NCI-H1417 (cell line): ENCODE measurements around the gene TRPM7.
"Not testable (repeated sequence)": the region's sequence is repeated elsewhere in the genome, so short reads cannot be mapped to it uniquely, and the experiment has no call there.

Experiments used
- DNase-seq, 3 experiments: peaks; one replicate each; lab custom pipeline; 2025; lab: John Stamatoyannopoulos, UW

Gene TRPM7

GRCh38 chr15:50655555-50655954, 31.0 kb downstream of the TRPM7 start:
- no peak for DNase-seq

DNA sequence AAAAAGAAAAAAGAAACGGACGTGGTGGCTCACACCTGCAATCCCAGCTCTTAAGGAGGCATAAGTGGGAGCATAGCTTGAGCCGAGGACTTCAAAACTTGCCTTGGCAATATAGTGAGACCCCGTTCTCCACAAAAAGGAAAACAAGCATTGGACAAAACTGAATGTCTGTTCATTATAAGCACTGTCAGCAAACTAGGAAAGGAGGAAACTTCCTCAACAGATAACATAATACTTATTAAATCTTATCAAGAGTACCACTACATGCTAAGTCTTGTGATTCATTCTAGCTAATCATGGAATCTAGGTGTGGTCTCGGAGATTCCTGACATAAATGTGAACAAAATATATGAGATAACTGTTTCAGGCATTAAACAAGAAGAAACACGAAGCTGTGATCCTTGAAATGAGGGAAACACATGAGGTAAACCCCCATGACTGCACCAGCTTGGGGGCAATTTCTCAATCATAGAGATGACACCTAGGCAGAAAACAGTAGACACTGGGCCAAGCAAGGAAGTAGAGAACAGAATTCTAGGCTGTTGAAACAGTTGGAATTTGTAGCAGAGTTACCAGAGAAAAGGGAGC, 33.3 kb downstream of the TRPM7 start:
- no peak for DNase-seq

GRCh38 chr15:50652671-50653070, 33.9 kb downstream of the TRPM7 start:
- DNase-seq = no peak

GRCh38 chr15:50641318-50641717, 45.3 kb downstream of the TRPM7 start:
- no peak for DNase-seq

DNA sequence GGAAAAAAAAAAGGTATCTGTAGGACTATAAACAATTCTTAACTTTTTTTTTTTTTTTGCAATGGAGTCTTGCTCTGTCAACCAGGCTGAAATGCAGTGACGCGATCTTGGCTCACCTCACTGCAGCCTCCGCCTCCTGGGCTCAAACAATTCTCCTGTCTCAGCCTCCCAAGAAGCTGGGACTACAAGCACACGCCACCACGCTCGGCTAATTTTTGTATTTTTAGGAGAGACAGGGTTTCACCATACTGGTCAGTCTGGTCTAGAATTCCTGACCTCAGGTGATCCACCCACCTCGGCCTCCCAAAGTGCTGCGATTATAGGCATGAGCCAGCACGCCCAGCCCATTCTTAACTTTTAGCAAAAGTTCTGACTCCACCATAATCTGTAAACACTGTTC, 50.5 kb downstream of the TRPM7 start:
- DNase-seq = no peak

- no peak for DNase-seq
Observed at GRCh38 chr15:50633653-50634052, 52.9 kb downstream of the TRPM7 start.

GRCh38 chr15:50628421-50628820, 58.2 kb downstream of the TRPM7 start:
- no peak for DNase-seq

- no peak for DNase-seq
Observed at GRCh38 chr15:50627351-50628055, 59.1 kb downstream of the TRPM7 start.

- DNase-seq = no peak
Observed at GRCh38 chr15:50624616-50625168, 61.9 kb downstream of the TRPM7 start.

GRCh38 chr15:50622361-50622943, 64.1 kb downstream of the TRPM7 start:
- DNase-seq = not testable (repeated sequence)

DNA sequence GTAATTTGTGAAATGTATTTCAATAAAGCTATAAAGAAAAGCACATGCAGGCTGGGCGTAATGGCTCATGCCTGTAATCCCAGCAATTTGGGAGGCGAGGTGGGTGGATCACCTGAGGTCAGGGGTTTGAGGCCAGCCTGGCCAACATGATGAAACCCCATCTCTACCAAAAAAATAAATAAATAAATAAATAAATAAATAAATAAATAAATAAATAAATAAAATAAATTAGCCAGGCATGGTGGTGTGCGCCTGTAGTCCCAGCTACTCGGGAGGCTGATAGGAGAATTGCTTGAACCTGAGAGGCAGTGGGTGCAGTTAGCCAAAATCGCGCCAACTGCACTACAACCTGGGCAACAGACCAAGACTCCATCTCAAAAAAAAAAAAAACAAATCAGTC, 69.6 kb downstream of the TRPM7 start:
- DNase-seq = not testable (repeated sequence)

DNA sequence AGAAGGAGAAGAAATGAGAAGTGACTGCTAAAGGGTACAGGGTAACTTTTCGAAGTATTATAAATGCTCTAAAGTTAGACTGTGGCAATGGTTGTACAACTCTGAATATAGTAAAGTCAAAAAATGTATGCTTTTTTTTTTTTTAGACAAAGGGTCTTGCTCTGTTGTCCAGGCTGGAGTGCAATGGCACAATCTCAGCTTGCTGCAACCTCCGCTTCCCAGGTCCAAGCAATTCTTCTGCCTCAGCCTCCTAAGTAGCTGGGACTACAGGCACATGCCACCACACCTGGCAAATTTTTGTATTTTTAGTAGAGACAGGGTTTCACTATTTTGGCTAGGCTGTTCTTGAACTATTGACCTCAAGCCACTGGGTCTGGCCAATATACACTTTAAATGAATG, 70.0 kb downstream of the TRPM7 start:
- not testable (repeated sequence) for DNase-seq

GRCh38 chr15:50613600-50613999, 73.0 kb downstream of the TRPM7 start:
- DNase-seq = no peak

DNA sequence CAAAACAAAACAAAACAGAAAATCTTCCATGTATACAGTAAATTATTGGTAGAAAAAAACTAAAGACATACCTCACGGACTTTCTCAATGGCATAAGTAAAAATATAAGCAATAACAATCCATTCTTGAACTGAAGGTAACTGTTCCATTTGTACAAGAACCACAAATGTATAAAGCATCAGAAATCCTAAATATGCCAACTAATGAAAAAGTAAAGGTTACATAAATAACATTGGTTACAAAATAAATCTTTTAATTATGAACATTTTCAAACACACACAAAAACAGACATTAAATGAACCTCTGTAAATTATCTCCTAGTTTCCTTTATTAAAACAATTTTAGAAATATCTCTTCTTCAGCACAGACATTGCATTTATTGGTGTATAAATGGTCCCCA, 79.5 kb downstream of the TRPM7 start:
- DNase-seq = no peak

- DNase-seq = no peak
Observed at GRCh38 chr15:50605462-50605861, 81.1 kb downstream of the TRPM7 start.

DNA sequence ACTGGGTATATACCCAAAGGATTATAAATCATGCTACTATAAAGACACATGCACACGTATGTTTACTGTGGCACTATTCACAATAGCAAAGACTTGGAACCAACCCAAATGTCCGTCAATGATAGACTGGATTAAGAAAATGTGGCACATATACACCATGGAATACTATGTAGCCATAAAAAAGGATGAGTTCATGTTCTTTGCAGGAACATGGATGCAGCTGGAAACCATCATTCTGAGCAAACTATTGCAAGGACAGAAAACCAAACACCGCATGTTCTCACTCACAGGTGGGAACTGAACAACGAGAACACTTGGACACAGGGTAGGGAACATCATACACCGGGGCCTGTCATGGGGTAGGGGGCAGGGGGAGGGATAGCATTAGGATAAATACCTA, 84.6 kb downstream of the TRPM7 start:
- not testable (repeated sequence) for DNase-seq

DNA sequence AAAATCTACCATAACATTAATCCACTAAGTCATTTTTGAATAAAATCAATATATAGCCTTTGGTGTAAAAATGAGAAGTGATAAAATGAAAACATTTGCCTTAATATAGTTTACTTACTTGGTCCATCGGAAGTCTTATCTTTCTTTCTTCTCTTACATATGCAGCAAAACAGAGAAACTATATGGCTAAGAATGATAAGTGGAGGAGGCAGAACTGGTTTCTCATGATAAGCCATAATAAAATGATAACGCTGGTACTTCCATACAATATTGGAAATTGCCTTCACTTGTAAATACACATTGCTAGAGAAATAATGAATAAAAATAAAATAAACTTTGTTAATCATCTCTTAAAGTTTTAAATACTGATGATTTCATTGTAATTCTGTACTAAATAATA, 92.3 kb downstream of the TRPM7 start:
- DNase-seq = no peak

DNA sequence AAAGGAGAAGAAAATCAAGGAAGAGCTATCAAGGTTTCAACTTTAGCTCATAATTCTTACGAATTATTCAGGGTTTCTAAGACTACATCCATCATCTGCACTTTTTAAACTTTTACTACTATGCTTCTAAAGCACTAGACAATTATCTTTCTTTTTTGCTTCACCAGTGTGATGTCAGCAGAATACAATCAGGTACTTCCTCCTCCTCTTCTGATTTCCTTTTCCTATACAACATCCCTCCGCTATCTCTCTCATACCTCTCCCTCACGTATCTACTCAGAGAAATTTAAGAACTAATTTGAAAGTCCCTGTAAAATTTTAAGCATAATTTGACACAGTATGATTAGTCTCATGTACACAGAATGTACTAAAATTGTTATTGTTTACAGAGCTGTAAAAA, 92.8 kb downstream of the TRPM7 start:
- no peak for DNase-seq

GRCh38 chr15:50590288-50590687, 96.3 kb downstream of the TRPM7 start:
- DNase-seq = no peak

DNA sequence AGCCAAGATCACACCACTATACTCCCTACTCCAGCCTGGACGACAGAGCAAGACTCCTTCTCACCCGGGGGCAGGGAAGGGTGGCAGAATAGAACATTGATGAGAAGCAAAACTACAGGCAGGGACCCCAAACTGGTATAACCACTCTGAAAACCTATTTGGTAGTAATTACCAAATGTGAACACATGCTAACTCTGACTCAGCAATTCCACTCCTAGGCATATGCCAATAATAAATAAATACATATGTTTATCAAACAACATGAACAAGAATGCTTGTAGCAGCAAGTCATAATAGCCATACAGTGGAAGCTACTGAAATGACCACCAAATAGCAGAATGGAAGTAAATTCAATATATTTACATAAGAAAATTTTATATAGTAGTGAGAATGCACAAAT, 109.1 kb downstream of the TRPM7 start:
- no peak for DNase-seq

DNA sequence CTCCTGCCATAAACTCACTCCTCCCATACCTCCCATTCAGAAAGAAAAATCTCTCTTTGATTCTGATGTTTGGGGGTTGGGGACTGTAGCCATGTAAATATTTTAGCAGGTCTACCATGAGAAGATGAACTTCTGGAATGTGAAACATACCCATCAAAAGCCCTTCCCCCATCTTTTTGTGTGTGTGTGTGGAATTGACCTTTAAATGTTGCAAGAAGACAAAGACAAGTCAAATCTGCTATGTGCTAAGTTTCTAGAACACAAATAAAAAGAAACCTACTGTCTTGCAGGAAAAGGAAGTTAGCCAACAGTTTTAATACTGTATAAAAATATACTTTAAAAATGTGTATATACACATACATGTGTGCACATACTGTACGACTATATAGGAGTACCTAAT, 110.4 kb downstream of the TRPM7 start:
- DNase-seq = no peak

DNA sequence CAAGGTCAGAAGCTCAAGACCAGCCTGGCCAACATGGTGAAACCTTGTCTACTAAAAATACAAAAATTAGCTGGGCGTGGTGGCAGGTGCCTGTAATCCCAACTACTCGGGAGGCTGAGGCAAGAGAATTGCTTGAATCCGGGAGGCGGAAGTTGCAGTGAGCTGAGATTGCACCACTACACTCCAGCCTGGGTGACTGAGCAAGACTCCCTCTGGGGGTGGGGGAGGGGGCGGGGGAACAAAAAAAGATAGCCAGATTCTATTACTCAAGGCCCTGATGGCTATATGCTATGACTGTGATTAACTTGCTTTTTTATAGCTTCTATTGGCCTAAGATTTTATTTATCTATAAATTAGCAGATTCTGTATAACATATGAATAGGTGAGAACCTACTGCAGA, 112.8 kb downstream of the TRPM7 start:
- DNase-seq = not testable (repeated sequence)

DNA sequence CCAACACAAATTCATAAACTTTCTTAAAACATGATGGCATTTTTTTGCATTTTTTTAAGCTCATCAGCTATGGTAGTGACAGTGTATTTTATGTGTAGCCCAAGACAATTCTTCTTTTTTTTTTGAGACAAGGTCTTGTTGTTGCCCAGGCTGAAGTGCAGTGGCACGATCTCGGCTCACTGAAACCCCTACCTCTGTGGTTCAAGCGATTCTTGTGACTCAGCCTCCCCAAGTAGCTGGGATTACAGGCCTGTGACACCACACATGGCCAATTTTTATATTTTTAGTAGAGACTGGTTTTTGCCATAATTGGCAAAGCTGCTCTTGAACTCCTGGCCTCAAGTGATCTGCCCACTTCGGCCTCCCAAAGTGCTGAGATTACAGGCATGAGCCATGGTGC, 122.8 kb downstream of the TRPM7 start:
- no peak for DNase-seq
